WTC11 (cell line): ENCODE measurements around the gene TNFAIP8L3. TPM values are rescaled to one million over a fixed set of nuclear protein-coding genes. Genes with fewer than 3 reads are reported as not detected.

Experiments
- ATAC-seq: fragments of 200-7000 bp; cut with Tn5 transposase; 2 replicates; pipeline ENCODE4 v1.10.0; 2021; ENCODE audit warnings: mild to moderate bottlenecking, moderate library complexity
- CTCF ChIA-PET: fragments of 300-600 bp; sonication (Branson Sonifier 250); formaldehyde crosslinking; loops from one replicate; lab custom pipeline; 2021; ENCODE audit warnings: antibody characterized with exemption; lab: Charles Lee
- POLR2A ChIA-PET: fragments of 350-600 bp; sonication (Branson Sonifier 250); formaldehyde crosslinking; loops from one replicate; lab custom pipeline; 2021; ENCODE audit warnings: antibody characterized with exemption; lab: Charles Lee
- DNase-seq: peaks from one replicate; pipeline ENCODE4 v3.0.0; 2021; ENCODE audit warnings: low spot score
- H3K27ac Mint-ChIP-seq: 2 replicates; pipeline ENCODE4 v1.8.0; 2021; ENCODE audit warnings: mixed read lengths
- H3K27me3 Mint-ChIP-seq: 2 replicates; pipeline ENCODE4 v1.8.0; 2021; ENCODE audit warnings: low read depth, mild to moderate bottlenecking, moderate library complexity, mixed read lengths
- H3K36me3 Mint-ChIP-seq: 2 replicates; pipeline ENCODE4 v1.8.0; 2021; ENCODE audit warnings: mixed read lengths
- H3K4me1 Mint-ChIP-seq: 2 replicates; pipeline ENCODE4 v1.8.0; 2022; ENCODE audit warnings: mixed read lengths
- H3K4me3 Mint-ChIP-seq: 2 replicates; pipeline ENCODE4 v1.8.0; 2021; ENCODE audit warnings: mild to moderate bottlenecking, moderate library complexity, mixed read lengths
- H3K9me3 Mint-ChIP-seq: 2 replicates; pipeline ENCODE4 v1.8.0; 2021; ENCODE audit warnings: mixed read lengths
- AFF4 ChIP-seq: sonication (generic); formaldehyde crosslinking; IDR thresholded peaks from 2 replicates; pipeline ENCODE4 v1.8.1; 2023; ENCODE audit warnings: mild to moderate bottlenecking, missing genetic modification reagents, borderline replicate concordance
- ATF3 ChIP-seq: sonication (generic); formaldehyde crosslinking; conservative IDR thresholded peaks from 2 replicates; pipeline ENCODE4 v1.8.1; 2022; ENCODE audit warnings: mild to moderate bottlenecking, missing genetic modification reagents
- ATF6 ChIP-seq: sonication (generic); formaldehyde crosslinking; IDR thresholded peaks from 2 replicates; pipeline ENCODE4 v1.8.1; 2023; ENCODE audit warnings: mild to moderate bottlenecking, missing genetic modification reagents
- CDX4 ChIP-seq: fragments of 250-450 bp; sonication (Bioruptor Pico); IDR thresholded peaks from 2 replicates; pipeline ENCODE4 v1.9.0; 2021; ENCODE audit warnings: moderate library complexity, mild to moderate bottlenecking, inconsistent platforms, borderline replicate concordance
- E2F4 ChIP-seq: sonication (generic); formaldehyde crosslinking; IDR thresholded peaks from 2 replicates; pipeline ENCODE4 v1.8.1; 2022; ENCODE audit warnings: low read depth, mild to moderate bottlenecking, moderate library complexity, missing genetic modification reagents, borderline replicate concordance
- E2F5 ChIP-seq: sonication (generic); formaldehyde crosslinking; IDR thresholded peaks from 2 replicates; pipeline ENCODE4 v1.8.1; 2022; ENCODE audit warnings: mild to moderate bottlenecking, moderate library complexity, missing genetic modification reagents
- HMGA2 ChIP-seq: fragments of 250-450 bp; sonication (Bioruptor Pico); IDR thresholded peaks from 2 replicates; pipeline ENCODE4 v1.4.0; 2021; ENCODE audit warnings: mild to moderate bottlenecking, moderate library complexity
- IRF1 ChIP-seq: sonication (generic); formaldehyde crosslinking; IDR thresholded peaks from 2 replicates; pipeline ENCODE4 v1.8.0; 2023; ENCODE audit warnings: missing genetic modification reagents
- JUN ChIP-seq: sonication (generic); formaldehyde crosslinking; IDR thresholded peaks from 2 replicates; pipeline ENCODE4 v1.8.0; 2023; ENCODE audit warnings: mild to moderate bottlenecking, missing genetic modification reagents
- MAX ChIP-seq: sonication (generic); formaldehyde crosslinking; IDR thresholded peaks from 2 replicates; pipeline ENCODE4 v1.8.0; 2022; ENCODE audit warnings: mild to moderate bottlenecking, missing genetic modification reagents
- NFATC4 ChIP-seq: fragments of 250-450 bp; sonication (Bioruptor Pico); IDR thresholded peaks from 2 replicates; pipeline ENCODE4 v1.9.0; 2021; ENCODE audit warnings: mild to moderate bottlenecking
- NFE2L1 ChIP-seq: sonication (generic); formaldehyde crosslinking; IDR thresholded peaks from 2 replicates; pipeline ENCODE4 v1.8.1; 2023; ENCODE audit warnings: missing genetic modification reagents
- PREB ChIP-seq: sonication (generic); formaldehyde crosslinking; IDR thresholded peaks from 2 replicates; pipeline ENCODE4 v1.8.1; 2022; ENCODE audit warnings: mild to moderate bottlenecking, missing genetic modification reagents, moderate library complexity, borderline replicate concordance
- SMAD3 ChIP-seq: sonication (generic); formaldehyde crosslinking; IDR thresholded peaks from 2 replicates; pipeline ENCODE4 v1.8.0; 2022; ENCODE audit warnings: missing genetic modification reagents, mild to moderate bottlenecking, borderline replicate concordance
- SOX15 ChIP-seq: fragments of 250-450 bp; sonication (Bioruptor Pico); IDR thresholded peaks from 2 replicates; pipeline ENCODE4 v1.9.0; 2021; ENCODE audit warnings: mild to moderate bottlenecking
- ZNF232 ChIP-seq: sonication (generic); formaldehyde crosslinking; IDR thresholded peaks from 2 replicates; pipeline ENCODE4 v1.8.0; 2022; ENCODE audit warnings: mild to moderate bottlenecking, missing genetic modification reagents
- ZNF317 ChIP-seq: sonication (generic); formaldehyde crosslinking; IDR thresholded peaks from 2 replicates; pipeline ENCODE4 v1.8.1; 2023; ENCODE audit warnings: low read depth, mild to moderate bottlenecking, moderate library complexity, missing genetic modification reagents, borderline replicate concordance
- ZNF425 ChIP-seq: fragments of 250-450 bp; sonication (Bioruptor Pico); conservative IDR thresholded peaks from 2 replicates; pipeline ENCODE4 v1.9.0; 2021; ENCODE audit warnings: mild to moderate bottlenecking
- ZNF512 ChIP-seq: sonication (generic); formaldehyde crosslinking; IDR thresholded peaks from 2 replicates; pipeline ENCODE4 v1.8.1; 2022; ENCODE audit warnings: missing genetic modification reagents, borderline replicate concordance
- total RNA-seq: library from RNA; stranded (reverse); gene quantifications from 3 replicates; pipeline ENCODE4 v1.2.3, GENCODE V29; 2021

TNFAIP8L3 gene
- total RNA-seq, 1 experiment from 2014 or later: 0.39 TPM

- Mint-ChIP-seq H3K27ac (no peak overlapping the region), H3K9me3 (no peaks in the 10 kb centered on the region), H3K27me3 (no peaks in the 10 kb centered on the region), H3K36me3 (no peaks in the 10 kb centered on the region), H3K4me3 (no peak overlapping the region), H3K4me1 (no peaks in the 10 kb centered on the region)
- CTCF ChIA-PET: interaction anchor here (1.2 kb wide), 1 partner anchor 70 kb away, joined by 3 read pairs; no protein-coding TSS in a partner anchor
- TF ChIP-seq ZNF317 (CRISPR knock-in tag): no peak
- TF ChIP-seq ZNF232 (CRISPR knock-in tag): no peak
- TF ChIP-seq HMGA2 (CRISPR knock-in tag): no peak
- no peak for TF ChIP-seq IRF1
- no peak for TF ChIP-seq JUN (CRISPR knock-in tag)
- TF ChIP-seq ZNF512 (CRISPR knock-in tag): no peak
- no peak for TF ChIP-seq ATF3 (CRISPR knock-in tag)
- TF ChIP-seq CDX4 (CRISPR knock-in tag): no peak
- TF ChIP-seq ATF6 (CRISPR knock-in tag): no peak
- no peak for TF ChIP-seq E2F5 (CRISPR knock-in tag)
- TF ChIP-seq MAX: no peak
- TF ChIP-seq NFE2L1: no peak
- TF ChIP-seq SMAD3 (CRISPR knock-in tag): no peak
- no peak for TF ChIP-seq ZNF425 (CRISPR knock-in tag)
- TF ChIP-seq AFF4 (CRISPR knock-in tag): no peak
- TF ChIP-seq E2F4 (CRISPR knock-in tag): no peak
- TF ChIP-seq SOX15: no peak
- TF ChIP-seq NFATC4 (CRISPR knock-in tag): no peak
- no peak for TF ChIP-seq PREB
- no peak for DNase-seq
- ATAC-seq: no peak
- POLR2A ChIA-PET: interaction anchor here (1.4 kb wide), 1 partner anchor 14 kb away, joined by 4 read pairs; no protein-coding TSS in a partner anchor
Observed at GRCh38 chr15:51062736-51063135, 32.0 kb downstream of the TNFAIP8L3 start.
